ENCODE results near the gene RAB3C.

DNA sequence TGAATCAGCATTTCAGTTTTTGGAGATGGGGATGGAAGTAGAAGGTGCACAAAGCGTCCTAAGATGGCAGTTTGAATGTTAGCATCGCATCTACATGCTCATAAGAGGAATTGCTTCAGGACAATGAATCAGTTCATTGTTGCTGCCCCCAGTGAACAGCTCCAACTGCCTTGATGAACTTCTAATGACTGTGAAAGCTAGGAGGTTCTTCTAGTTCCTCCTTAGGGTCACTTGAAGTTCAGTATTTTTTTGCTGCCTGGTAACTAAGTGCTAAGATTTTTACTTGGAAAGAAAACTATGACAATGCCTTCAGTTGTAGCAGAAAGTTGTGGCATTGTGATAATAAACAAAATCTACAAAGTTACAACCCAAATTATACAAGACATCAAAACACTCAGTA is 271.6 kb downstream of the RAB3C start:
- TF ChIP-seq, protein P1, sequence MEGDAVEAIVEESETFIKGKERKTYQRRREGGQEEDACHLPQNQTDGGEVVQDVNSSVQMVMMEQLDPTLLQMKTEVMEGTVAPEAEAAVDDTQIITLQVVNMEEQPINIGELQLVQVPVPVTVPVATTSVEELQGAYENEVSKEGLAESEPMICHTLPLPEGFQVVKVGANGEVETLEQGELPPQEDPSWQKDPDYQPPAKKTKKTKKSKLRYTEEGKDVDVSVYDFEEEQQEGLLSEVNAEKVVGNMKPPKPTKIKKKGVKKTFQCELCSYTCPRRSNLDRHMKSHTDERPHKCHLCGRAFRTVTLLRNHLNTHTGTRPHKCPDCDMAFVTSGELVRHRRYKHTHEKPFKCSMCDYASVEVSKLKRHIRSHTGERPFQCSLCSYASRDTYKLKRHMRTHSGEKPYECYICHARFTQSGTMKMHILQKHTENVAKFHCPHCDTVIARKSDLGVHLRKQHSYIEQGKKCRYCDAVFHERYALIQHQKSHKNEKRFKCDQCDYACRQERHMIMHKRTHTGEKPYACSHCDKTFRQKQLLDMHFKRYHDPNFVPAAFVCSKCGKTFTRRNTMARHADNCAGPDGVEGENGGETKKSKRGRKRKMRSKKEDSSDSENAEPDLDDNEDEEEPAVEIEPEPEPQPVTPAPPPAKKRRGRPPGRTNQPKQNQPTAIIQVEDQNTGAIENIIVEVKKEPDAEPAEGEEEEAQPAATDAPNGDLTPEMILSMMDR (IDR thresholded peaks at IDR 0.05; ENCODE audit: low read length) = no peak
- TF ChIP-seq EZH2phosphoT487 (IDR thresholded peaks at IDR 0.05; ENCODE audit: low read length) = no peak
